GM21360 (cell line): ENCODE data around the gene CHID1.

Experiments
- ATAC-seq: cut with Tn5 transposase; IDR thresholded peaks from one replicate; pipeline ENCODE4 v1.9.1; 2021; ENCODE audit warnings: mild to moderate bottlenecking, moderate library complexity; ENCODE audit not compliant: unreplicated experiment

CHID1 gene

DNA sequence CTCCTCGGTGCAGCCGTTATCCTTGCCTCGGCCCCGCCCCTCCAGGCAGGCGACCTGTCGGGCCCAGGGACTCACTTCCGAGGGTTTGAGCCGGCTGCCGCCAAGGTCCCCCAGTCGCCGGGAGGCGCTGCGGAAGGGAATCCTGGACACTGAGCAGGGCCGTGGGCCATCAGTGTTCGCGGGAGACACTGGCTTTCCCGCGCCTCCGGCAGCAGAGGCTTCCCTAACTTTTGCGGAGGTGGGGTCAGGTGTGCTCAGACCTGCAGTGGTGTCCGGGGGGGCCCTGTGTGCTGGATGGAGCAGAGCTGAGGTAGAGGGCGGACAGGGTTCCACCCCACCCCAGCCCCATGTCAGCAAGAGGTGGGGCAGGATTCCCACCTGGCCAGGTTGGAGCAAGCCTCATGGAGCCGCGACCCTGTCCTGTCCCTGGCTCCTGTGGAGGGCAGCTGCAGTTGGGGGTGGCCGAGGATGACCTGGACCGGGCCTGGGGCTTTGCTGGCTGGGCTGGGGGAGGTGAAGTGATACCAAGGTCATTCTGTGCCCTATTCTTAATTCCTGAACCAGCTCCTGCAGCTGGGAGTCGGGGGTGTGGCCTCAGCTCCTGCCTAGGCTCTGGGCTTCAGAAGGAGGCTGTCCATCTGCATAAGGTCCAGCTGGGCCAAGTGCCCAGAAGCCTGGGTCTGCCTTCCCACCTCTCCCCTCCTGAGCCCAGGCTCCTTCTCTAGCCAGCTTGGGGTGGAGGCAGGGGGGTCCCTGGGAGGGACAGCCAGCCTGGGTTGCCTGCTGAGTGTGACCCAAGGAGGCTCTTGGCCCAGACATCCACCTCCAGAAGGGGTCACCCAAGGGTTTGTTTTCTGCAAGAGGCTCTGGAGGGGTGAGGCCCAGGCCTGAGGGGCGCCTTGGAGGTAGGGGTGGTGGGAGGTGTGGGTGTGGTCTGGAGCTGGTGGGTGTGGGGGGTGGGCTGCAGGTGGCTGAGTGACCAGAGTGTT lies 59.5 kb downstream of the CHID1 start:
- no peak for ATAC-seq

DNA sequence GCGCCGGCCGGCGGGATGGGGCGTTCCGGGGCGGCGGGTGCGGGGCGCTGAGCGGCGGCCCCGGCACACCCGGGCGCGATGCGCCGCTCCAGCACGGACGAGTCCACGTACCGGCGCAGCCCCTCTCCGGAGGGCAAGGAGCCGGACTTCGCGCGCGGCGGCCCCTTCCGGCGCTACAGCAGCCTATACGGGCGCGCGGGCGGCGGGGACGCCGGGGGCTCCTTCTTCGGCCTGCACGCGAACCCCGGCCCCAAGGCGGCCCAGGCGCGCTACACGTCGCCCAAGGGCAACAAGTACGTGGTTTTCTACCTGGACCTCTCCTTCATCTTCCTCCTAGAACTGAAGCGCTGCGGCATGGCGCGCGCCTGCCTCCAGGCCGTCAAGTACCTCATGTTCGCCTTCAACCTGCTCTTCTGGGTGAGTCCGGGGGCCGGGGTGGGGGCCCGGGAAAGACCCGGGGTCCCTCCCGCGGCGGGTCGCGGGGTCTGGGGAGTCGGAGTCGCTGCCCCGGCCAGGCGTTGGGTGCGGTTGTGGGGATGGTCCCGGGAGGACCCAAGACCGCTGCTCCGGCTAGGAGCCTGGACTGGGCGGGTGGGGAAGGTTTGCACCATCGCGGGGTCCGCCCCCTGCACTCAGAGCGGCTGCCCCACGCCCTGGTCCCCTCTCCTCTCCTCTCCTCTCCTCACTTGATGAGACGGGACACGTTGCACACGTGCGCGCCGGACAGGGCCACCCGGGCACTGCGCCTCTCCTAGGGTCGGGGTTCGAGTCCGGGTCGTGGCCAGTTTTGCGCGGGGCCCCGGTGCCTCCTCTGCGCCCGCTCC lies 60.4 kb downstream of the CHID1 start:
- ATAC-seq, result no peak

GRCh38 chr11:849104-849824 lies 61.3 kb downstream of the CHID1 start:
- ATAC-seq, result no peak

DNA sequence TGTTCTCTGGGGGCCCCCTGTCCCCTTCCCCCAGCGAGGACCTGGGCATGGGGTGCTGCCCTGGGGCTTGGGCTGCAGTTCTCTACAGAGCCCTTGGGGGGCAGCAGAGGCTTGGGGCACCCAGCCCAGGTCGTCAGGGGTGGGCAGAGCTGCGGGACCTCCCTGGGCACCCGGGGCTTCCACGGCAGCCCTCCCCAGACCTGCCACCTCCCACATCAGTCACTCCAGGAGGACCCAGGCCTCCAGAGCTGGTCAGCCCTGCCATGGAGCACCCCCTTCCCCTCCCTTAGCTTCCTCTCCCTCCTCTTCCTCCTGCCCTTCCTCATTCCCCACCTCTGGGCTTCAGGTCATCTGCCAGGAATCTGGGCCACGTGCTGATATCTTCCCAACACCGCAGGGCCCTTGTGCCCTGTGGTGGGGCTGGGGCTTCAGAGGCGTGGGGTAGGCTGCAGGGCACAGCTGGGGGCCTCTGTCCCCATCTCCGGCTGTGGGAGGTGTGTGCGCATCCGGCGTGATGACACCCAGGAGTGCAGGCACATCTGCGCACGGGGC lies 62.2 kb downstream of the CHID1 start:
- no peak for ATAC-seq

- ATAC-seq, result no peak
Observed at GRCh38 chr11:847876-848275, 62.7 kb downstream of the CHID1 start.

- ATAC-seq, result no peak
Observed at GRCh38 chr11:846496-847098, 64.0 kb downstream of the CHID1 start.

DNA sequence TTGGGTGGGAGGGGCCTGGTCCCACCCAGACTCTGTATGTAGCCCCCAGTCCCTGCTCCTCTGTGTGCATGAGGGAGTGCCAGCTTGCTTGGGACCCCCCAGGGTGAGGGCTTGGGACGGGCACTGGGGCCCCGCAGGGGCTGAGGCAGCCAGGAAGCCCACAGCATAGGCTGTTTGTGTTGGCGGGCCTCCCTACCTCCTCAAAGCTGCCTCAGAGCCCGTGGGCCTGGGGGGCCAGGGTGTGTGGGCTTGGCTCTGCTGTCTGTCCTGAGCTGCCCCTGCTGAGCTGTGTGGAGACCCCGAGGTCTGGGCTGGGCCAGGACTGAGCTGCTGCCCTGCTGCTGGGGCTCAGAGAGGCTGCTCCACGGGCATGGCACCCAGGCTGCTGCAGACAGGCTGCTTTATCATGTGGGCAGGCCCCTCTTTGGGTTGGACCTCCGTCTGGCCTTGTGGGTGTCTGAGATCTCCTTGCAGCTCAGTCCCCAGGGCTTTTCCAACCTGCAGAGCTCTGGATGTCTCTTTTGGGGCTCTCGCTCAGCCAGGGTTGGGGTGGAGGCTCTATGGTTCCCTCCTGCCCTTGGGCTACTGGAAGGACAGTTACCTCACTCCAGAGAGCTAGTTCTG lies 64.6 kb downstream of the CHID1 start:
- ATAC-seq, result no peak

- ATAC-seq, result no peak
Observed at GRCh38 chr11:844693-845644, 65.6 kb downstream of the CHID1 start.

- no peak for ATAC-seq
Observed at GRCh38 chr11:843818-844692, 66.6 kb downstream of the CHID1 start.

DNA sequence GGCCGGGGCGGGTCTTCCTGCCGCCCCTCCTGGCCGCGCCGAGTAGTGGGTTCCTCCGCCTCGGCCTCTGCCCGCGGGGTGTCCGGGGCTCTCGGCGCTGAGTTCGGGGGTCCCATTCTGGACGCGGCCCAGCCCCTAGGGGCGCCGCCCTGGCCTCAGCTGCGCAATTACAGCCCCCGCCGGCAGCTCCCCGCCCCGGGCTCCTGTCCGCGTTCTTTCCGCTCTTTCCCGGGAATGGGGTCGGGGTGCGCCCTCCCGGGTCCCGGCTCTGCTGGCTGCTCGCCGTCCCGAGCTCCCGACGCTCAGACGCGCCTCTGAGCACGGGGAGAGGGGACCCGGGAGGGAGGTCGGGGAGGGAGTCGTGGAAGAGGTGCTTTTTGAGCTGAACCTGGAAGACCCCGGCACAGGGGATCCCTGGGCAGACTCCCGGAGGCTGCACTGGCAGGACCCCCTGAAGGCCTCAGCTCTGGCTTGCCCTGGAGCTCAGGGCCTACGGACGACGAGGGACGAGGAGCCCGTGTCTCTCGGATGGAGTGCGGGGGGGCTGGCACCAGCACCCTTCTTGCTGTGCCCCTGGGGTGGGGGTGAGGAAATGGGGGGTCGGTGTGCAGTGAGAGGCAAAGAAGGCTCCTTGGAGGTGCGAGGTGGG lies 67.4 kb downstream of the CHID1 start:
- ATAC-seq, result no peak

- peak; percentile 63 for ATAC-seq
Observed at GRCh38 chr11:842370-843002, 68.1 kb downstream of the CHID1 start, which contains the start of the genes POLR2L and TSPAN4. TSS of gene POLR2L (minus strand) at chr11:842529. CDS start at chr11:842508, 21 bp downstream. TSS of gene TSPAN4 (plus strand) at chr11:842852. CDS start at chr11:850305, 7,453 bp downstream.

- no peak for ATAC-seq
Observed at GRCh38 chr11:841981-842369, 68.6 kb downstream of the CHID1 start.

GRCh38 chr11:839875-840617 lies 70.6 kb downstream of the CHID1 start:
- ATAC-seq, result no peak

GRCh38 chr11:839280-839623 lies 71.4 kb downstream of the CHID1 start:
- no peak for ATAC-seq

- ATAC-seq, result no peak
Observed at GRCh38 chr11:838441-839279, 72.0 kb downstream of the CHID1 start.
